GM19395 (cell line): ENCODE data around the gene KCTD15.
"Not testable (repeated sequence)": the region's sequence is repeated elsewhere in the genome, so short reads cannot be mapped to it uniquely, and the experiment has no call there.

Experiments used
- ATAC-seq: cut with Tn5 transposase; IDR thresholded peaks from one replicate; pipeline ENCODE4 v1.9.1; 2021; ENCODE audit warnings: mild to moderate bottlenecking, moderate library complexity; ENCODE audit not compliant: unreplicated experiment

Gene KCTD15

DNA sequence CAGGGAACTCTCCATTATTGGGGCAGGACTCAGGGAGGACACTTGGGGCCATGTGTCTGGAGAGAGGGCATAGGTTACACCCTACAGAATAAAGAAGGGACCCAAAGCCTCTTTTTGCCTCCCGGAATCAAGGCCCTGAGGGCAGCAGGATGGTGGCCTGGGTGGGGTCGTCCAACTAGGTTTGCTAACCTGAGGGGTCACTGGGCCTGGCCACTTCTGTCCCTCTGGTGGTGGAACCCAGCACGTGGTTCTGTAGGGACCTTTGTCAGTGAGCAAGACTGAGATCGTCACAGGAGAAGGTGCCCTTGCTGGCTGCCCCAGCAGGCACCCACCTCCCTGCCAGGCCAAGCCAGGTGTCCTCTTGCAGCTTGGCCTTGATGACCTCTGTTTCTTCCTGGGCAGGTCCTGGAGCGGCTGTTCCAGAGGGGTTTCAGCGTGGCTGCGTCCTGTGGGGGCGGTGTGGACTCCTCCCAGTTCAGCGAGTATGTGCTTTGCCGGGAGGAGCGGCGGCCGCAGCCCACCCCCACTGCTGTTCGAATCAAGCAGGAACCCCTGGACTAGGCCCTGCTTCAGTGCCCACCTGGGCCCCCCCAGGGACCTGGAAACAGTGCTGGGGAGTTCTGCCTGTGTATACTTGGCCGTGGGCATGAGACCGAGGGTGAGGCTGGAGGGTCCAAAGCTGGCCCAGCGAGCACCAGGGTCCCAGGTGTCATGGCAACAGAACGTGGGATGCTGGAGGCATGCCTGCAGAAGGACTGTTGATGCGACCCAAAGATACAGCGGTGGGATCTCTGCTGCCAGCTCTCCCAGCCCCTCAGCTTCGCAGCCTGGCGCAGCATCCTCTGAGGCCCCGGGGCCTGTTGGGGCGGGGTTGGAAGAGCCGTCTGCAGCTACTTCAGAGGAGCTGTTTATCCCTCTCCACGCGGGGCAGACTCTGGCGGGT, 16.0 kb downstream of the KCTD15 start:
- ATAC-seq, result no peak

DNA sequence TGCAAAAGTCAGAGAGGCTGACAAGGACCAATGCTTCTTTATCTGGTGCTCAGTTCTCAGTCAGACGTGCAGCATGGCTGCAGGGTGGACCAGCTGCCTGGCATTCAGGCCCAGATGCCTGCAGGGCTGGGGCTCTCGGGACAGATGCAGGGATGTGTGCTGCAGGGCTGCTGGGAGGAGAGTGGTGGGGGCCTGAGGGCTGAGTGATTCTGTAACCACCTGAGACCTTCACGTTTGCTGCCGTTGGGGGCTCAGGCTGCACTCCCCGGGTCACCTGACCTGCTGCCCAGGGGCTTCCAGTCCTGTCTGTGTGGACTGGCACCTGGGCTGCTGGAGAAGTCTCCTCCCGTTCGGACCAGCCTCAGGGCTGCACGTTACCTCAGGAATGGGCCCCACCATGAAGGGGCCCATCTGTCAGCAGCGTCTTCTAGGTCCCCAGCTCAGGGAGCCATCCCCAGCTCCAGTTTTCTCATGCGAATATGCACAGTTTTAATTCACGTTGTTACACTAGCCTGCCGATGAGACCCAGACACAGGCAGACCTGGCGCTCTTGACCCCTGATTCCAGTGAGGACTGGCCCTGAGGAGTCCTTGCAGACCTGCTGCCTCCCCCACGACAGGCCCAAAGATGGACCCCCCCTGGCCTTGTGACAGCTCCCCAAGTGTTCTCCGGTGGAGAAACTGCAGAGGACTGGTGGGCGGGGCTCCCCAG, 16.9 kb downstream of the KCTD15 start:
- ATAC-seq, result no peak

GRCh38 chr19:33814181-33815165, 17.8 kb downstream of the KCTD15 start:
- ATAC-seq, result no peak

DNA sequence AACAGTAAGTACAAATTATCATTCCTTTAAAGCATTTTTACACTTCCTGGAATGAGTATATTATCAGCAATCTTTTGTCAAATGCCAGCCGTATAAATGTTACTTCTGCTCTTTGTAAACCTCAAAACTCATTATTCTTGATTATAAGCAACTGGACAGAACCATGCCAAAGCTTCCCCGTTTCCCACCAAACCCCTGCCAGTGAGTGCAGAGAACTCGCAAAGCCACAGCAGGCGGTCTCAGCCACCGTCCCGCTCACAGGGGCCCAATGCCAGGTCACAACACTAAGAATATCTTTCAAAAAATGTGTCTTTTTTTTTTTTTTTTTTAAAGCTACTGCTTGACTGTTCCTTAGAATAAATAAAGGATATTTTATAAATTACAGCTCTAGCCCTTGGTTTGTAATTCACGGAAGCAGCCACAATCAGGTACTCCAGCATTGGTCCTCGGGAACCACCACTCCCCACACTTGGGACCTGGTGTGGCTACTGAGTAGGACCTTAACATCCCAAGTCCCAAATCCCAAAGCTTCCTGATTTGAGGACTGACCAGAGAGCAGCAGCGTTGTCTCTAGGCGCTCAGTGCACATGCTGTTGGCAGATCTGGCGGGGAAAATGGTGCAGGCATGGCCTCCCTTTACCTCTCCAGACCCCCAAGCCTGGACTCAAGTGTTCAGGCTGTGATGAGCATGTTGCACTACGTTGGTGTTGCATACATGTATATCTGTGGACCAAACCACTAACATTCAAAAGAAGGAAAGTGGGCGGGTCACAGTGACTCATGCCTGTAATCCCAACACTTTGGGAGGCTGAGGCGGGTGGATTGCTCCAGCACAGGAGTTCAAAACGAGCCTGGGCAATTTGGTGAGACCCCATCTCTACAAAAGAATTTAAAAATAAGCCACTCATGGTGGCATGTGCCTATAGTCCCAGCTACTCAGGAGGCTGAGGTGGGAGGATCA, 19.0 kb downstream of the KCTD15 start:
- no peak for ATAC-seq

DNA sequence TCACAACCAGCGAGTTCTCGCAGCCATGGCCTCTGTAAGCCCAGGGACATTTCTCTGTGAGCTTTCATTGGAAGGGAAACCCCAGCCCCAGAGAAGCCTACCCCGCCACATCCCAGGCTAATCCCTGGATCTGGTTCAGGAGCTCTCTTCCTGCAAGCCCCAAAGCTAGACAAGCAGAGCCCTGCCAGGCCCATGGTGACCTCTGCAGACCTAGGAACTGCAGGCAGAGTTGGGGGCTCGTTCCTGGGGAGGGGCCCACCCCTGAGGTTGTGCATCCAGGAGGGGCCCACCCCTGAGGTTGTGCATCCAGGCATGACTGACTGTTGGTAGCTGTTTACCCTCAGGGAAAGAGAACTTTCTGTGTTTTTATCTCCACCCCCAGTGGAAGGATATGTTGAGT, 21.7 kb downstream of the KCTD15 start:
- ATAC-seq, result no peak

DNA sequence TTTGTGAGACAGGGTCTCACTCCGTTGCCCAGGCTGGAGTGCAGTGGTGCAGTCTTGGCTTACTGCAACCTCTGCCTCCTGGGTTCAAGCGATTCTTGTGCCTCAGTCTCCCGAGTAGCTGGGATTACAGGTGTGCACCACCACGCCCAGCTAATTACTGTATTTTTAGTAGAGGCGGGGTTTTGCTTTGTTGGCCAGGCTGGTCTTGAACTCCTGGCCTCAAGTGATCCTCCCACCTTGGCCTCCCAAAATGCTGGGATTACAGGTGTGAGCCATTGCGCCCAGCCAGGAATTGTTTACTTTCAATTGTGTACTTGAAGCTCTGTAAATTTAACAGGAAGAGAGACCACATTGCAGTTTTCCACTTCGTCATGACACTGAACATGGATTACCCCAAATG, 22.4 kb downstream of the KCTD15 start:
- ATAC-seq, result not testable (repeated sequence)

- no peak for ATAC-seq
Observed at GRCh38 chr19:33819506-33819879, 22.8 kb downstream of the KCTD15 start.

DNA sequence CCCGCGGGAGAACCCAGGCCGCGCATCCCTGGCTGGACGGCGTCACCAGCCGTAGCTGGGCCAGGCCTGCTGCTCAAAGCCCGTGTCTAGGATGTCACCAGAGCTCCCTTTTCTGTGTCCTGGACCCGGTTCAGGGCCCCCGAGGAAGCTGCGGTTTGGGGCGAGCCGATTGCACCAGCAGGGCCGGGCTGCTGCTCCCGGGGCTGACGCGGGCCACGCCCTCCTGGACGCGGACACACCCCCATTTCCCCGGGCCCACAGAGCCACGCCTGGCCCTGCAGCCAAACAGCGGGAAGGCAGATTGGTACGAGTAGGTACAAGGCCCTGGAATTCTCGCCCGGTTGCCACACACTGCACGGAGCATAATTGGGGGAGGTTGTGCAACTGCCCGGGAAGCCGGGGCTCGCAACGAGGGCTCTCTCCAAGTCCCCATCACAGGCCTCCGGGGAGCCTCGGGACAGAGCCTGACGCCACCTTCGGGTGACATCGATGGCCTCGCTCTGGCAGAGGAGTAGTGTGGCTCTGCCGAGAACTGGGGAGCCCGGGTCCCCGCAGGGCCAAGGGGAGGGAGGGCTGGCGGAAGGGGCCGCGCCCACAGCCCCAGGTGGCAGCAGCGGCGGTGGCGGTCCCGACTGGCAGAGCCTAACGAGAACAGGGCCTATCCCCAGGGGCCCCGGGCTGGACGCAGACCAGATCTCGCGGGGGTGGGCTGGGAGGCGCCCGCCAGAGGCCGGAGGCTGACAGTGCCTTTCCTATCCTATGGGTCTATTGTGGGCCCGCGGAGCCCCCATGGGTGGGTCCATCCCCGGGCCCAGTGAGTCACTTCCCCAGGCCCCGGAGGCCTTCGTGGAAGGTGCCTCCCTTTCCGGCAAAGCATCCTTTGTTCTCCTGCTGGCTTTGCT, 23.5 kb downstream of the KCTD15 start:
- ATAC-seq, result no peak

DNA sequence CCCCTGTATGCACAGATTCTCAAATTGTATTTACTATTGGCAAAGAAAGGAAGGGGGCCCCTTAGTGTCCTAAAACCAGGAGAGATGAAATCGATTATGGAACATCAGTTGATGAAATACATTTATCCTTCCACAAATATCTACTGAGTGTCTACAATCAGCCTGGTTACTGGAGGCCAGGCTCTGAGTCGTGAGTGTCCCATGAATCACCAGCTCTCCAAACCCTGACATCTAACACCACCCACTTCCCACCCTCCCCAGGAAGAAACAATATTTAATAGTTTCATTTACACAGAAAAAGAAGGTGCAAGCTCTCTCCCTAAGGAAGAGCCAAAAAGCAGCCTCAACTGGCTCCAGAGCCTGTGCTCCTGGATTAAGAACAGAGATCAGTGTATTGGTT, 25.2 kb downstream of the KCTD15 start:
- no peak for ATAC-seq

- no peak for ATAC-seq
Observed at GRCh38 chr19:33823341-33823740, 26.7 kb downstream of the KCTD15 start.

DNA sequence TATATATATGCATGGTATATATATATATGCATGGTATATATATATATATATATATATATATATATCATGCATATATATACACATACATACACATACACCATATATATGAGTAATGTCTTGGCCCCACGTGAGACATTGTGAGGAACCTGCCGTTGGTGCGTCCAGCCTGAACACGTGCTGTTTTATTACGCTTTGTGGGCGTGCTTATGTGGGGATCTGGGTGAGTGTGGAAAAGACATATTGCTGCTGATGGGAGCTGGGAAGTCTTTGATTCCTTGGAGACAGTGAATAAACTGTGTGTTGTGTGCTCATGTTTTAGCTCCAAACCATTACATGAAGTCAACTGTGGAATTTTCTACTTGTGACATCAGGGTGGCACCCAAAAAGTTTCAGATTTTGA, 28.9 kb downstream of the KCTD15 start:
- no peak for ATAC-seq

DNA sequence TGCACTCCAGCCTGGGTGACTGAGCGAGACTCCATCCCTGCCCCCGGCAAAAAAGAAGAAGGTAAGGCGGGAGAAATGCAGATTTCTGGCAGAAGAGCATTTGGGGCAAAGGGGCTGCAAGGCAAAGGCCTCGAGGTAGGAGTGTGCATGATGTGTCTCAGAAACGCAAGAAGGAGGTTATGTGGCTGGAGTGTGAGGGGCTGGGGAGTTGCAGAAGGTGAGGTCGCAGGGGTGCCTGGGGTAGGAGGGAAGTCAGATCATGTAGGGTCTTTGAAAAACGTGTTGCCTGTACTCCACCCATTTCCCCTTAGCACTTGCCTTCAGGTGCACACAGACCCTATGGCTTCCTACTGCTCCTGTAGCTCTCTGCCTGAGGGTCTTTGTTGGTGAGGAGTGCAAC, 29.9 kb downstream of the KCTD15 start:
- no peak for ATAC-seq

GRCh38 chr19:33828266-33829075, 31.8 kb downstream of the KCTD15 start:
- no peak for ATAC-seq

DNA sequence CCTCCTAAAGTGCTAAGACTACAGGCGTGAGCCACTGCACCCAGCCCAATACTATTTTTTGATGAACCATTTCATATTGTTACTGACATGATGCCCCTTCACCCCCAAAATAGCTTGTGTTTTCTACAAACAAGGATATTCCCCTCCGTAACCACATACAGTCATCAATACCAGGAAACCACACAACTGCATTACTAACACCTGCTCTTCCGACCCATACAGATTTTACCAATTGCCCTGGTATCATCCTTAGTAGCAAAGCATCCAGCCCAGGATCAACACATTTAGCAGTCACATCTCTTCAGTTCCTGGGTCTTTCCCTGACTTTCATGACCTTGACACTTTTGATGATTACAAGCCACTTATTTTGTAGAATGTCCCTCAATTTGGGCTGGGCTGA, 33.6 kb downstream of the KCTD15 start:
- ATAC-seq, result no peak

GRCh38 chr19:33831825-33832224, 35.2 kb downstream of the KCTD15 start:
- no peak for ATAC-seq

DNA sequence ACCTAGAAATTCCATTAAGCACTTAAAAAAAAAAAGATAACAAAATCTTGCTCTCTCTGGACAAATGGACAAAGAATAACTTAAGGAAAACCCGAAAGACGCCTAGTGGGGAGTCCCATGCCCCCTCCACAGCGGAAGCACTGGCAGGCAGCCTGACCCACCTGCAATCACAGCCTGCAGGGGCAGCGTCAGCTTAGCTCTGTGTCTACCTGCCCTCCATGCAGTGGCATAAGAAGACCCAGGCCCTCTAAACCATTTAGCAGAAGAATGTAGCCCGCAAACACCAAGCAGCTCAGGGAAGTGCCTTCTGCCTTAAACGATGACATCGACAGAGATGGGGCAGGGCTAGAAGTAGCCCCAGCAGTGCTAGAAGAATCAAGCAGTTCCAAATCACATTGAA, 36.0 kb downstream of the KCTD15 start:
- no peak for ATAC-seq

GRCh38 chr19:33840382-33840781, 43.7 kb downstream of the KCTD15 start:
- ATAC-seq, result no peak

DNA sequence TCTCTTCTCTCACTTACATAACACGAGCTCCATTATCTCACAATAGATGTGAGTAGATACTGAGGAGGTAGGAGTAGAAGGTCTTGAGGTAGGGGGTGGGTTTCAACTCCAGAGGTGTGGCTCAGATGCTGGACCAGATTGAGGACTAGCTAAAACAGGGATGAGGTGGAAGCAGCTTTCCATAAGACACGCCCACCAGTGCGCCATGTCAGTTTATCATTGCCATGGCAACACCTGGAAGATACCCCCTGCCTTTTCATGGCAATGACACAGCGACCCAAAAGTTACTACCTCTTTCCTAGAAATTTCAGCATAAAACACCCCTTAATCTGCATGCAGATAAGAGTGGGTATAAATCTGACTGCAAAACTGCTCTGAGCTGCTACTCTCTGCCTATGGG, 44.1 kb downstream of the KCTD15 start:
- no peak for ATAC-seq
